PC-9 (cell line): ENCODE data around the gene VEGFB.

Experiments used
- CTCF ChIP-seq: fragments of 200-600 bp; sonication (generic); conservative IDR thresholded peaks from 2 replicates; pipeline ENCODE4 v1.6.1; 2017; ENCODE audit warnings: mixed run types, antibody characterized with exemption, mild to moderate bottlenecking, moderate library complexity
- EZH2 ChIP-seq: fragments of 200-600 bp; sonication (generic); IDR thresholded peaks from 2 replicates; pipeline ENCODE4 v1.8.0; 2017; ENCODE audit warnings: antibody characterized with exemption, low read depth

- no peak for TF ChIP-seq CTCF
- TF ChIP-seq EZH2 = no peak
Observed at GRCh38 chr11:64286801-64287159, 52.4 kb downstream of the VEGFB start.
